Smooth muscle cell (in vitro differentiated cells): ENCODE results near the gene CSHL1. TPM values are rescaled to one million over a fixed set of nuclear protein-coding genes. Genes with fewer than 3 reads are reported as not detected.
"Not testable (repeated sequence)": the region's sequence is repeated elsewhere in the genome, so short reads cannot be mapped to it uniquely, and the experiment has no call there.

Experiments
- DNase-seq: peaks from one replicate; lab custom pipeline; 2025; ENCODE audit not compliant: unreplicated experiment; lab: John Stamatoyannopoulos, UW
- H2AFZ ChIP-seq: fragments of 200-600 bp; sonication (generic); 2 replicates; pipeline ENCODE4 v1.6.0; 2016; ENCODE audit warnings: antibody characterized with exemption, low read depth, mild to moderate bottlenecking
- H3F3A ChIP-seq: fragments of 200-600 bp; sonication (generic); 2 replicates; pipeline ENCODE4 v1.6.0; 2017; ENCODE audit warnings: antibody characterized with exemption, low read depth
- H3K27ac ChIP-seq: fragments of 200-600 bp; sonication (generic); 2 replicates; pipeline ENCODE4 v1.5.1; 2016; ENCODE audit warnings: low read depth, mild to moderate bottlenecking
- H3K27me3 ChIP-seq: fragments of 200-600 bp; sonication (generic); 2 replicates; pipeline ENCODE4 v1.6.1; 2016; ENCODE audit warnings: low read depth, mild to moderate bottlenecking
- H3K36me3 ChIP-seq: fragments of 200-600 bp; sonication (generic); 2 replicates; pipeline ENCODE4 v1.5.1; 2016; ENCODE audit warnings: low read depth
- H3K4me1 ChIP-seq: fragments of 200-600 bp; sonication (generic); 2 replicates; pipeline ENCODE4 v1.5.1; 2016; ENCODE audit warnings: low read depth
- H3K4me2 ChIP-seq: fragments of 200-600 bp; sonication (generic); 2 replicates; pipeline ENCODE4 v1.6.0; 2016; ENCODE audit warnings: mild to moderate bottlenecking
- H3K4me3 ChIP-seq: fragments of 200-600 bp; sonication (generic); 2 replicates; pipeline ENCODE4 v1.5.1; 2016; ENCODE audit warnings: mild to moderate bottlenecking
- H3K79me2 ChIP-seq: fragments of 200-600 bp; sonication (generic); 2 replicates; pipeline ENCODE4 v1.6.0; 2016; ENCODE audit warnings: low read depth, mild to moderate bottlenecking
- H3K9ac ChIP-seq: fragments of 200-600 bp; sonication (generic); 2 replicates; pipeline ENCODE4 v1.6.0; 2016; ENCODE audit warnings: low read depth
- H3K9me3 ChIP-seq: fragments of 200-600 bp; sonication (generic); replicated peaks from 2 replicates; pipeline ENCODE4 v1.5.1; 2016; ENCODE audit warnings: low read depth
- H4K20me1 ChIP-seq: fragments of 200-600 bp; sonication (generic); 2 replicates; pipeline ENCODE4 v1.6.0; 2016; ENCODE audit warnings: low read depth
- WGBS: methylation state at CpG from one replicate; pipeline ENCODE4 v1.1.7; 2016; ENCODE audit warnings: low lambda C conversion rate; 5-methylcytosine and 5-hydroxymethylcytosine counted together
- polyA plus RNA-seq: library from polyadenylated mRNA; unstranded; fragments of >200 nt; fragmentation: Nextera tagmentation; extraction: Ambion mirVana; gene quantifications from 2 replicates; pipeline ENCODE4 v1.2.1, GENCODE V29; 2016
- total RNA-seq: library from RNA; depleted of rRNA; stranded (reverse); fragments of >200 nt; gene quantifications from 2 replicates; pipeline ENCODE4 v1.2.3, GENCODE V29; 2014
- TF ChIP-seq, protein P1 (sequence below): fragments of 200-600 bp; sonication (generic); IDR thresholded peaks from 2 replicates; pipeline ENCODE4 v1.5.1; 2017; ENCODE audit warnings: borderline replicate concordance, mild to moderate bottlenecking, antibody characterized with exemption; ENCODE audit not compliant: insufficient read depth, poor library complexity, severe bottlenecking

The CSHL1 gene
- total and polyA plus RNA-seq, 2 experiments from 2014 or later = not detected

DNA sequence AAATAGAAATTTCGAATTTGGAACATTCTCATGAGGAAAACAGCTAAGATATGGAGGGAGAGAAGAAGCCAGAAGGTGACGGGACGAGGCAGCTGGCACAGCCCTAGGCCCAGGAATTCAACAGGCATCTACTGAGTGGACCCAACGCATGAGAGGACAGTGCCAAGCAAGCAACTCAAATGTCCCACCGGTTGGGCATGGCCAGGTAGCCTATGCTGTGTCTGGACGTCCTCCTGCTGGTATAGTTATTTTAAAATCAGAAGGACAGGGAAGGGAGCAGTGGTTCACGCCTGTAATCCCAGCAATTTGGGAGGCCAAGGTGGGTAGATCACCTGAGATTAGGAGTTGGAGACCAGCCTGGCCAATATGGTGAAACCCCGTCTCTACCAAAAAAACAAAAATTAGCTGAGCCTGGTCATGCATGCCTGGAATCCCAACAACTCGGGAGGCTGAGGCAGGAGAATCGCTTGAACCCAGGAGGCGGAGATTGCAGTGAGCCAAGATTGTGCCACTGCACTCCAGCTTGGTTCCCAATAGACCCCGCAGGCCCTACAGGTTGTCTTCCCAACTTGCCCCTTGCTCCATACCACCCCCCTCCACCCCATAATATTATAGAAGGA is 5.6 kb upstream of the CSHL1 start:
- H4K20me1 ChIP-seq = no peaks in the 10 kb centered on the region
- no peaks in the 10 kb centered on the region for H3K36me3 ChIP-seq
- H2AFZ ChIP-seq = no peak overlapping the region
- H3K27ac ChIP-seq = no peak overlapping the region
- no peaks in the 10 kb centered on the region for H3K79me2 ChIP-seq
- TF ChIP-seq, protein P1, sequence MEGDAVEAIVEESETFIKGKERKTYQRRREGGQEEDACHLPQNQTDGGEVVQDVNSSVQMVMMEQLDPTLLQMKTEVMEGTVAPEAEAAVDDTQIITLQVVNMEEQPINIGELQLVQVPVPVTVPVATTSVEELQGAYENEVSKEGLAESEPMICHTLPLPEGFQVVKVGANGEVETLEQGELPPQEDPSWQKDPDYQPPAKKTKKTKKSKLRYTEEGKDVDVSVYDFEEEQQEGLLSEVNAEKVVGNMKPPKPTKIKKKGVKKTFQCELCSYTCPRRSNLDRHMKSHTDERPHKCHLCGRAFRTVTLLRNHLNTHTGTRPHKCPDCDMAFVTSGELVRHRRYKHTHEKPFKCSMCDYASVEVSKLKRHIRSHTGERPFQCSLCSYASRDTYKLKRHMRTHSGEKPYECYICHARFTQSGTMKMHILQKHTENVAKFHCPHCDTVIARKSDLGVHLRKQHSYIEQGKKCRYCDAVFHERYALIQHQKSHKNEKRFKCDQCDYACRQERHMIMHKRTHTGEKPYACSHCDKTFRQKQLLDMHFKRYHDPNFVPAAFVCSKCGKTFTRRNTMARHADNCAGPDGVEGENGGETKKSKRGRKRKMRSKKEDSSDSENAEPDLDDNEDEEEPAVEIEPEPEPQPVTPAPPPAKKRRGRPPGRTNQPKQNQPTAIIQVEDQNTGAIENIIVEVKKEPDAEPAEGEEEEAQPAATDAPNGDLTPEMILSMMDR = no peak
- no peak overlapping the region for H3K4me3 ChIP-seq
- H3K27me3 ChIP-seq = peaks cover 5% of the 10 kb centered on the region
- no peaks in the 10 kb centered on the region for H3F3A ChIP-seq
- no peak overlapping the region for H3K4me2 ChIP-seq
- H3K4me1 ChIP-seq = no peaks in the 10 kb centered on the region
- no peaks in the 10 kb centered on the region for H3K9me3 ChIP-seq
- H3K9ac ChIP-seq = no peak overlapping the region
- WGBS = 89% methylated on average over 12 of the region's 12 CpGs
- no peak for DNase-seq

DNA sequence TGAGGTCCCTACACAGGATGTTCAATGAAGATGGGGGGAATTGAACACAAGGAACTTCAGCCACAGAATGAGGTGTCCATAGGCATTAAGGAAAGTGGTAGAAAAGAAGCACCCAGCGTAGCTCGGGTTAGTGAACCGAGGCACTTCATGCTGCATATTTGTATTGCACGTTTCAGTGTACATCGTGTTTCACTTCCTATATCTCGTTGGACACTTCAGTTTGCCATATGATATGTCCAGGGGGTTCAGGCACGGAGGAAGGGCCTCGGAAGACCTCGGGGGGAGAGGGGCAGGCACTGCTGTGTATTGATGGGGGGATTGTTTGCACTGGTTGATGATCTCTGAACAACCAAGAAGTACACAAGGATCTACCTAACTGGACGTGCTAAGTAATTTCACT is 4.7 kb upstream of the CSHL1 start:
- not testable (repeated sequence) for H3K4me1 ChIP-seq, DNase-seq

DNA sequence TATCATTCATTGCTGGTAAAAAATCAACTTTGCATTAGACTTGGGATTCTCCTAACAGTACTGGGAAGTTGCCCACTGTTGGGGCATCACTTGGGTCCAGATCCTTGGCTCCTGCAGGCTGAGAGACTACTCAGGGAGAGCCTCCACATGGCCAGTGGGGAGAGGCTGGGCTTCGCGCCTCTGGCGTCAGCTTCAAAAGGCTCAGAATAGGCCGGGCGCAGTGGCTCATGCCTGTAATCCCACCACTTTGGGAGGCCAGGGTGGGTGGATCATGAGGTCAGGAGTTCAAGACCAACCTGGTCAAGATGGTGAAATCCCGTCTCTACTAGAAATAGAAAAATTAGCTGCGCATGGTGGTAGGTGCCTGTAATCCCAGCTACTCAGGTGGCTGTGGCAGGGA is 3.4 kb upstream of the CSHL1 start:
- Histone ChIP-seq H3K9ac (no peak overlapping the region), H3K4me1 (no peaks in the 10 kb centered on the region), H3F3A (no peaks in the 10 kb centered on the region), H3K36me3 (no peaks in the 10 kb centered on the region), H2AFZ (no peak overlapping the region), H3K4me2 (no peak overlapping the region), H4K20me1 (no peaks in the 10 kb centered on the region), H3K4me3 (no peak overlapping the region), H3K79me2 (no peaks in the 10 kb centered on the region), H3K27me3 (peaks cover 17% of the 10 kb centered on the region), H3K9me3 (no peaks in the 10 kb centered on the region), H3K27ac (no peak overlapping the region)
- TF ChIP-seq, protein P1 = no peak
- DNase-seq = no peak
- WGBS = 93% methylated on average over 7 of the region's 7 CpGs

More for the DNA sequence above, 4.7 kb upstream of the CSHL1 start:
- not testable (repeated sequence) for H3K4me2 ChIP-seq, H3K79me2 ChIP-seq, H2AFZ ChIP-seq, H3K9me3 ChIP-seq, H4K20me1 ChIP-seq, H3K27me3 ChIP-seq, H3K4me3 ChIP-seq, H3K9ac ChIP-seq, H3F3A ChIP-seq, H3K36me3 ChIP-seq, H3K27ac ChIP-seq
- 95% methylated on average over 10 of the region's 10 CpGs for WGBS

DNA sequence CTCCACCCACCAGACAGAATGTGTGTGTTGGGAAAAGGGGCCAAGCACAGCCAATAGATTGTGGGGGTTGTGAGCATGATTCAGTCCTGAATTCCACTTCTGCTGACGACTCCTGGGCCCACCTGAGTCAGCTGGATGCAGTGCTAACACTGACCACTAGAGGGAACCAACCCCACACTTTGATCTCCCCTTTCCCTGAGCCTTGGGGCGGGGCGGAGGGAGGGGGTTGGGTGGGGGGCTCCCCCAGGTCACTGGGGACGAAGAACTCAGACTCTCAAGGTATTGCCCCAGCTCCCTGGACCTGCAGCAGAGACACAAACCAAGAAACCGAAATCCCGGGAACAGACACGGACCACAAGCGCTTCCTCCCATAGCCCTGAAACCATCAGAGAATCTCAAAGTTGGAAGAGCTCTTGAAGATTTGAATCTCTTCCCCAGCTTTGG is 621 bp upstream of the CSHL1 start:
- TF ChIP-seq, protein P1 = peak; percentile 83
- H3K4me2 ChIP-seq = no peak overlapping the region
- no peaks in the 10 kb centered on the region for H3K4me1 ChIP-seq
- H4K20me1 ChIP-seq = no peaks in the 10 kb centered on the region
- no peaks in the 10 kb centered on the region for H3F3A ChIP-seq
- no peak overlapping the region for H3K9ac ChIP-seq
- no peak overlapping the region for H3K4me3 ChIP-seq
- H3K9me3 ChIP-seq = no peaks in the 10 kb centered on the region
- H2AFZ ChIP-seq = no peak overlapping the region
- H3K36me3 ChIP-seq = no peaks in the 10 kb centered on the region
- 54% methylated on average over 6 of the region's 8 CpGs for WGBS
- H3K27ac ChIP-seq = no peak overlapping the region
- peak; percentile 9 for DNase-seq
- peaks cover 17% of the 10 kb centered on the region for H3K27me3 ChIP-seq
- no peaks in the 10 kb centered on the region for H3K79me2 ChIP-seq
